ENCODE results near the gene PLOD1.

DNA sequence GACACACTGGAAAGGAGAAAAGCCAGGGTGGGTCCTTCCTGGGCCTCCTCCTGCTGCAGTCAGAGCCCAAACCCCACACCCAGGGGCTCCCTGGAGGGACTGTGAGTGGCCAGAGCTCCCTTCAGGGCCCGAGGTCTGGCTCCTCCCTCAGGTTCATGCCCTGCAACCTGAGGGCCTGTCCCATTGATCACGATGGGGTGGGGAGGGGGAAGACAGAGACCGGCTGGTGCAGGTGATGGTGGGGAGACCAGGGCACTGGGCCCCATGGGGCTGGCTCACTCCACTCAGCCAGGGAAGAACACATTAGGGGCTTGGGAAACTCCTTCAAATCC is 45.7 kb upstream of the PLOD1 start:
- TF ChIP-seq CTCF (conservative IDR thresholded peaks at IDR 0.05; ENCODE audit: low read depth in 2 of 2) (no peak), REST (IDR thresholded peaks at IDR 0.05; ENCODE audit: unreplicated experiment) (no peak), POLR2AphosphoS5 (IDR thresholded peaks at IDR 0.05; ENCODE audit: low read depth) (no peak), CREB1 (CRISPR knock-in tag; IDR thresholded peaks at IDR 0.05; ENCODE audit: low read depth) (no peak), EZH2 (IDR thresholded peaks at IDR 0.05; ENCODE audit: low read depth, unreplicated experiment) (no peak), JUNB (IDR thresholded peaks at IDR 0.05; ENCODE audit: unreplicated experiment) (no peak), ZNF114 (CRISPR knock-in tag; IDR thresholded peaks at IDR 0.05) (no peak), EZH2phosphoT487 (IDR thresholded peaks at IDR 0.05; ENCODE audit: unreplicated experiment) (no peak), STAT1 (IDR thresholded peaks at IDR 0.05; ENCODE audit: unreplicated experiment) (no peak), ZNF331 (CRISPR knock-in tag; IDR thresholded peaks at IDR 0.05; ENCODE audit: low read depth) (no peak), NANOG (IDR thresholded peaks at IDR 0.05; ENCODE audit: borderline replicate concordance) (no peak)
- TF ChIP-seq, protein P1, sequence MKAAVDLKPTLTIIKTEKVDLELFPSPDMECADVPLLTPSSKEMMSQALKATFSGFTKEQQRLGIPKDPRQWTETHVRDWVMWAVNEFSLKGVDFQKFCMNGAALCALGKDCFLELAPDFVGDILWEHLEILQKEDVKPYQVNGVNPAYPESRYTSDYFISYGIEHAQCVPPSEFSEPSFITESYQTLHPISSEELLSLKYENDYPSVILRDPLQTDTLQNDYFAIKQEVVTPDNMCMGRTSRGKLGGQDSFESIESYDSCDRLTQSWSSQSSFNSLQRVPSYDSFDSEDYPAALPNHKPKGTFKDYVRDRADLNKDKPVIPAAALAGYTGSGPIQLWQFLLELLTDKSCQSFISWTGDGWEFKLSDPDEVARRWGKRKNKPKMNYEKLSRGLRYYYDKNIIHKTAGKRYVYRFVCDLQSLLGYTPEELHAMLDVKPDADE (IDR thresholded peaks at IDR 0.05): no peak
- TF ChIP-seq, protein P2, sequence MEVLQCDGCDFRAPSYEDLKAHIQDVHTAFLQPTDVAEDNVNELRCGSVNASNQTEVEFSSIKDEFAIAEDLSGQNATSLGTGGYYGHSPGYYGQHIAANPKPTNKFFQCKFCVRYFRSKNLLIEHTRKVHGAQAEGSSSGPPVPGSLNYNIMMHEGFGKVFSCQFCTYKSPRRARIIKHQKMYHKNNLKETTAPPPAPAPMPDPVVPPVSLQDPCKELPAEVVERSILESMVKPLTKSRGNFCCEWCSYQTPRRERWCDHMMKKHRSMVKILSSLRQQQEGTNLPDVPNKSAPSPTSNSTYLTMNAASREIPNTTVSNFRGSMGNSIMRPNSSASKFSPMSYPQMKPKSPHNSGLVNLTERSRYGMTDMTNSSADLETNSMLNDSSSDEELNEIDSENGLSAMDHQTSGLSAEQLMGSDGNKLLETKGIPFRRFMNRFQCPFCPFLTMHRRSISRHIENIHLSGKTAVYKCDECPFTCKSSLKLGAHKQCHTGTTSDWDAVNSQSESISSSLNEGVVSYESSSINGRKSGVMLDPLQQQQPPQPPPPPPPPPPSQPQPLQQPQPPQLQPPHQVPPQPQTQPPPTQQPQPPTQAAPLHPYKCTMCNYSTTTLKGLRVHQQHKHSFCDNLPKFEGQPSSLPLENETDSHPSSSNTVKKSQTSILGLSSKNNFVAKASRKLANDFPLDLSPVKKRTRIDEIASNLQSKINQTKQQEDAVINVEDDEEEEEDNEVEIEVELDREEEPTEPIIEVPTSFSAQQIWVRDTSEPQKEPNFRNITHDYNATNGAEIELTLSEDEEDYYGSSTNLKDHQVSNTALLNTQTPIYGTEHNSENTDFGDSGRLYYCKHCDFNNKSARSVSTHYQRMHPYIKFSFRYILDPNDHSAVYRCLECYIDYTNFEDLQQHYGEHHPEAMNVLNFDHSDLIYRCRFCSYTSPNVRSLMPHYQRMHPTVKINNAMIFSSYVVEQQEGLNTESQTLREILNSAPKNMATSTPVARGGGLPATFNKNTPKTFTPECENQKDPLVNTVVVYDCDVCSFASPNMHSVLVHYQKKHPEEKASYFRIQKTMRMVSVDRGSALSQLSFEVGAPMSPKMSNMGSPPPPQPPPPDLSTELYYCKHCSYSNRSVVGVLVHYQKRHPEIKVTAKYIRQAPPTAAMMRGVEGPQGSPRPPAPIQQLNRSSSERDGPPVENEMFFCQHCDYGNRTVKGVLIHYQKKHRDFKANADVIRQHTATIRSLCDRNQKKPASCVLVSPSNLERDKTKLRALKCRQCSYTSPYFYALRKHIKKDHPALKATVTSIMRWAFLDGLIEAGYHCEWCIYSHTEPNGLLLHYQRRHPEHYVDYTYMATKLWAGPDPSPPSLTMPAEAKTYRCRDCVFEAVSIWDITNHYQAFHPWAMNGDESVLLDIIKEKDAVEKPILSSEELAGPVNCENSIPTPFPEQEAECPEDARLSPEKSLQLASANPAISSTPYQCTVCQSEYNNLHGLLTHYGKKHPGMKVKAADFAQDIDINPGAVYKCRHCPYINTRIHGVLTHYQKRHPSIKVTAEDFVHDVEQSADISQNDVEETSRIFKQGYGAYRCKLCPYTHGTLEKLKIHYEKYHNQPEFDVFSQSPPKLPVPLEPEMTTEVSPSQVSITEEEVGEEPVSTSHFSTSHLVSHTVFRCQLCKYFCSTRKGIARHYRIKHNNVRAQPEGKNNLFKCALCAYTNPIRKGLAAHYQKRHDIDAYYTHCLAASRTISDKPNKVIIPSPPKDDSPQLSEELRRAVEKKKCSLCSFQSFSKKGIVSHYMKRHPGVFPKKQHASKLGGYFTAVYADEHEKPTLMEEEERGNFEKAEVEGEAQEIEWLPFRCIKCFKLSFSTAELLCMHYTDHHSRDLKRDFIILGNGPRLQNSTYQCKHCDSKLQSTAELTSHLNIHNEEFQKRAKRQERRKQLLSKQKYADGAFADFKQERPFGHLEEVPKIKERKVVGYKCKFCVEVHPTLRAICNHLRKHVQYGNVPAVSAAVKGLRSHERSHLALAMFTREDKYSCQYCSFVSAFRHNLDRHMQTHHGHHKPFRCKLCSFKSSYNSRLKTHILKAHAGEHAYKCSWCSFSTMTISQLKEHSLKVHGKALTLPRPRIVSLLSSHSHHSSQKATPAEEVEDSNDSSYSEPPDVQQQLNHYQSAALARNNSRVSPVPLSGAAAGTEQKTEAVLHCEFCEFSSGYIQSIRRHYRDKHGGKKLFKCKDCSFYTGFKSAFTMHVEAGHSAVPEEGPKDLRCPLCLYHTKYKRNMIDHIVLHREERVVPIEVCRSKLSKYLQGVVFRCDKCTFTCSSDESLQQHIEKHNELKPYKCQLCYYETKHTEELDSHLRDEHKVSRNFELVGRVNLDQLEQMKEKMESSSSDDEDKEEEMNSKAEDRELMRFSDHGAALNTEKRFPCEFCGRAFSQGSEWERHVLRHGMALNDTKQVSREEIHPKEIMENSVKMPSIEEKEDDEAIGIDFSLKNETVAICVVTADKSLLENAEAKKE (CRISPR knock-in tag; IDR thresholded peaks at IDR 0.05): no peak
